Measurements from ENCODE around the gene NLE1. TPM values are rescaled to one million over a fixed set of nuclear protein-coding genes. Genes with fewer than 3 reads are reported as not detected.

The NLE1 gene
- total and polyA plus RNA-seq, 8 donors = 6.2 to 208 (median 9.2) TPM; not detected in 1

GRCh38 chr17:35086931-35087573 is 55.1 kb downstream of the NLE1 start:
- intact Hi-C loops (cut with DNase I; ENCODE audit: low total_unique reads) = no loop called here
- H3K27ac ChIP-seq = peak overlapping the region; percentile 48 to 99 (median 93)
- TF ChIP-seq POLR2AphosphoS5 (IDR thresholded peaks at IDR 0.05) (no peak), EP300 (IDR thresholded peaks at IDR 0.05) (no peak)
- TF ChIP-seq, protein P1, sequence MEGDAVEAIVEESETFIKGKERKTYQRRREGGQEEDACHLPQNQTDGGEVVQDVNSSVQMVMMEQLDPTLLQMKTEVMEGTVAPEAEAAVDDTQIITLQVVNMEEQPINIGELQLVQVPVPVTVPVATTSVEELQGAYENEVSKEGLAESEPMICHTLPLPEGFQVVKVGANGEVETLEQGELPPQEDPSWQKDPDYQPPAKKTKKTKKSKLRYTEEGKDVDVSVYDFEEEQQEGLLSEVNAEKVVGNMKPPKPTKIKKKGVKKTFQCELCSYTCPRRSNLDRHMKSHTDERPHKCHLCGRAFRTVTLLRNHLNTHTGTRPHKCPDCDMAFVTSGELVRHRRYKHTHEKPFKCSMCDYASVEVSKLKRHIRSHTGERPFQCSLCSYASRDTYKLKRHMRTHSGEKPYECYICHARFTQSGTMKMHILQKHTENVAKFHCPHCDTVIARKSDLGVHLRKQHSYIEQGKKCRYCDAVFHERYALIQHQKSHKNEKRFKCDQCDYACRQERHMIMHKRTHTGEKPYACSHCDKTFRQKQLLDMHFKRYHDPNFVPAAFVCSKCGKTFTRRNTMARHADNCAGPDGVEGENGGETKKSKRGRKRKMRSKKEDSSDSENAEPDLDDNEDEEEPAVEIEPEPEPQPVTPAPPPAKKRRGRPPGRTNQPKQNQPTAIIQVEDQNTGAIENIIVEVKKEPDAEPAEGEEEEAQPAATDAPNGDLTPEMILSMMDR (IDR thresholded peaks at IDR 0.05) = no peak
- peaks cover 14 to 66% (median 48%) of the 10 kb centered on the region in 4 donors for H3K4me1 ChIP-seq
- H3K36me3 ChIP-seq = no peaks in the 10 kb centered on the region
- H3K27me3 ChIP-seq = no peaks in the 10 kb centered on the region
- no peaks in the 10 kb centered on the region for H3K9me3 ChIP-seq
- H3K4me3 ChIP-seq = peak overlapping the region in 2 of 4 donors; percentile 86 to 92
- 67 to 77% (median 74%) methylated on average over 8 of the region's 8 CpGs for WGBS, 5 donors
- peak in 1 of 2 donors; percentile 44 for DNase-seq

DNA sequence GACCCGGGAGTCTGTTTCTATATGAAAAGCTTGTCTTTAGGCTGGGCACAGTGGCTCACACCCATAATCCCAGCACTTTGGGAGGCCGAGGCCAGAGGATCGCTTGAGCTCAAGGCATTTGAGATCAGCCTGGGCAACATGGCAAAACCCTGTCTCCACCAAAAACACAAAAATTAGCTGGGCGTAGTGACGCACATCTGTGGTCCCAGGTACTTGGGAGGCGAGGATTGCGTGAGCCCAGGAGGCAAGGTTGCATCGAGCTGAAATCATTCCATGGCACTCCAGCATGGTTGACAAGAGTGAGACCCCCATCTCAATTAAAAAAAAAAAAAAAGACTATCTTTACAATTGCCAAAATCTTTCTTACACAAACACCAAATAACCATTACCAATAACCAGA is 55.9 kb downstream of the NLE1 start:
- TF ChIP-seq POLR2AphosphoS5 (IDR thresholded peaks at IDR 0.05) = no peak
- no peak for TF ChIP-seq EP300 (IDR thresholded peaks at IDR 0.05)
- TF ChIP-seq, protein P1 (IDR thresholded peaks at IDR 0.05) = no peak
- no peaks in the 10 kb centered on the region for H3K27me3 ChIP-seq
- no peak overlapping the region for H3K4me3 ChIP-seq
- DNase-seq = no peak
- no peaks in the 10 kb centered on the region for H3K36me3 ChIP-seq
- H3K4me1 ChIP-seq = peaks cover 14 to 75% (median 53%) of the 10 kb centered on the region in 4 donors
- peak overlapping the region in 3 of 5 donors; percentile 18 to 56 (median 39) for H3K27ac ChIP-seq
- intact Hi-C loops (cut with DNase I; ENCODE audit: low total_unique reads) = no loop called here
- 95 to 98% (median 97%) methylated on average over 8 of the region's 8 CpGs for WGBS, 5 donors
- no peaks in the 10 kb centered on the region for H3K9me3 ChIP-seq

DNA sequence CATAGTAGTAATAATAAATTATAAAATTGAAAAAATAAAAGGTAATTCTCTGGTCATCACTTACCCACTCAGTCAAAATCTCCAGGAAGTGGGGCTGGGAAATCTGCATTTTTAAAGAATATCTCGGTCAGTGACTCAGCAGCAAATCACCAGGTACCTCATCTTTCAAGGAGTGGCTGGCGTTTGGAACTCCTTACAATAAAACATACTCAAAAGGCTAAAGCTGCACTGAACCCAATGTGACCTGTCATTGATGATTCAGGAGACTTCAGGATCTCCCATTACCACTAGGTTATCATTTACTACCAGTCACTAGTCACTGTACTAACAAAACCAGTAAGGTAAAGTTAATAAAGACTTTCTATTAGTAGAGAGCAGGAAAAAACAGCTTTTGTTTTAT is 57.1 kb downstream of the NLE1 start:
- Histone ChIP-seq H3K27me3 (no peaks in the 10 kb centered on the region), H3K27ac (peak overlapping the region in 3 of 5 donors; percentile 18 to 56 (median 39)), H3K4me1 (peaks cover 14 to 87% (median 57%) of the 10 kb centered on the region in 4 donors), H3K36me3 (no peaks in the 10 kb centered on the region), H3K9me3 (no peaks in the 10 kb centered on the region), H3K4me3 (no peak overlapping the region)
- WGBS, 5 donors = 45 to 57% (median 48%) methylated on average over 2 of the region's 2 CpGs
- peak in 1 of 3 donors; percentile 10 for TF ChIP-seq POLR2AphosphoS5 (IDR thresholded peaks at IDR 0.05)
- TF ChIP-seq, protein P1 (IDR thresholded peaks at IDR 0.05) = no peak
- intact Hi-C loops (cut with DNase I; ENCODE audit: low total_unique reads) = no loop called here
- peak in 1 of 2 donors; percentile 53 for DNase-seq

DNA sequence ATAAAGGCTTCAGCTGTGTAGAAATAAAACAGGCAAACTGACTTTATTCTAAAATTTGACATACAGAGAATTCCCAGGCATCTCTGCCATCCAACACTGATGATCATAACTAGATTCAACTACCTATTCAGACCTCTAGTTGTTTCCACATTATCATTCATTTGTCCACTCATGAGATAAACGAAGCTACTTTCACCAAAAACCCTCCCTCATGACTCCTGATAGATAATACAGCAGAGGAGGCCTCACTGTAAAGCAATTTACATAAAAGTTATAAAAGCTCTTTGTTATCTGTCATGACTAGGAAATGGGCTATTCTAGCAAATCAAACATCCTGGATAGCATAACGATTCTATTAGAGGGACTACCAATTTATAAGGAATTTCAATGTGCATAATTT is 59.0 kb downstream of the NLE1 start:
- Histone ChIP-seq H3K9me3 (no peaks in the 10 kb centered on the region), H3K27ac (no peak overlapping the region), H3K27me3 (no peaks in the 10 kb centered on the region), H3K36me3 (no peaks in the 10 kb centered on the region), H3K4me1 (peaks cover 9 to 92% (median 47%) of the 10 kb centered on the region in 4 donors), H3K4me3 (no peak overlapping the region)
- TF ChIP-seq POLR2AphosphoS5 (IDR thresholded peaks at IDR 0.05) (no peak), POLR2A (IDR thresholded peaks at IDR 0.05) (no peak), EP300 (IDR thresholded peaks at IDR 0.05) (no peak)
- TF ChIP-seq, protein P1 (IDR thresholded peaks at IDR 0.05) = no peak
- no peak for DNase-seq
- intact Hi-C loops (cut with DNase I; ENCODE audit: low total_unique reads) = no loop called here
- 45 to 67% (median 55%) methylated on average over 2 of the region's 2 CpGs for WGBS, 5 donors
